GM20431 (cell line): ENCODE data around the gene RASSF1.
"Not testable (repeated sequence)": the region's sequence is repeated elsewhere in the genome, so short reads cannot be mapped to it uniquely, and the experiment has no call there.

Experiments used
- in situ Hi-C: fragments of 300-500 bp; cut with MseI, MboI; formaldehyde crosslinking; loops from one replicate; pipeline ENCODE4 v1.15.0; 2020; ENCODE audit warnings: low sequenced_read_pairs; ENCODE audit not compliant: unreplicated experiment

The RASSF1 gene

DNA sequence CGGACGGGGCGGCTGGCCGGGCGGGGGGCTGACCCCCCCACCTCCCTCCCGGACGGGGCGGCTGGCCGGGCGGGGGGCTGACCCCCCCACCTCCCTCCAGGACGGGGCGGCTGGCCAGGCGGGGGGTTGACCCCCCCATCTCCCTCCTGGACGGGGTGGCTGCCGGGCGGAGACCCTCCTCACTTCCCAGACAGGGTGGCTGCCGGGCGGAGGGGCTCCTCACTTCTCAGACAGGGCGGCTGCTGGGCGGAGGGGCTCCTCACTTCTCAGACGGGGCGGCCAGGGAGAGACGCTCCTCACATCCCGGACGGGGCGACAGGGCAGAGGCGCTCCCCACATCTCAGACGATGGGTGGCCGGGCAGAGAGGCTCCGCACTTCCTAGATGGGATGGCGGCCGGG is 28.6 kb downstream of the RASSF1 start:
- in situ Hi-C loops: not testable (repeated sequence)

DNA sequence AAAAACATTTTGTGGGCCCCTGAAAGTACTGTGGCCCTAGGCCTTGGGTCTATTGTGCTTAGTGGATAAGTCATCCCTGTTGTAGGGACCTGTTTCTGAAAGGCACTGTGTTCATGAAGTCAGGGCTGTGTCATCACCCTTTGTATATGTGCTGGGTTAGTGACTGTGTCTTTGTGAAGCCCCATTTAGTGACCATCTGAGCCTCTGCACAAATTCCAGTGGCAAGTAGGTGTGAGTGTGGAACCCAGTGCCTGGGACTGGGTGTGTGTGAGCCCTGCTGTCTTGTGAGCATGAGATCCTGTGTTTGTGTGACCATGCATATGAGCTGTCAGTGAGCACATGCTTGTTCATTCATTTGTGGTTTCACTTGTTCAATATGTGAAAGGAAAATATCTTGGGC is 36.0 kb downstream of the RASSF1 start:
- in situ Hi-C loops: no loop called here

DNA sequence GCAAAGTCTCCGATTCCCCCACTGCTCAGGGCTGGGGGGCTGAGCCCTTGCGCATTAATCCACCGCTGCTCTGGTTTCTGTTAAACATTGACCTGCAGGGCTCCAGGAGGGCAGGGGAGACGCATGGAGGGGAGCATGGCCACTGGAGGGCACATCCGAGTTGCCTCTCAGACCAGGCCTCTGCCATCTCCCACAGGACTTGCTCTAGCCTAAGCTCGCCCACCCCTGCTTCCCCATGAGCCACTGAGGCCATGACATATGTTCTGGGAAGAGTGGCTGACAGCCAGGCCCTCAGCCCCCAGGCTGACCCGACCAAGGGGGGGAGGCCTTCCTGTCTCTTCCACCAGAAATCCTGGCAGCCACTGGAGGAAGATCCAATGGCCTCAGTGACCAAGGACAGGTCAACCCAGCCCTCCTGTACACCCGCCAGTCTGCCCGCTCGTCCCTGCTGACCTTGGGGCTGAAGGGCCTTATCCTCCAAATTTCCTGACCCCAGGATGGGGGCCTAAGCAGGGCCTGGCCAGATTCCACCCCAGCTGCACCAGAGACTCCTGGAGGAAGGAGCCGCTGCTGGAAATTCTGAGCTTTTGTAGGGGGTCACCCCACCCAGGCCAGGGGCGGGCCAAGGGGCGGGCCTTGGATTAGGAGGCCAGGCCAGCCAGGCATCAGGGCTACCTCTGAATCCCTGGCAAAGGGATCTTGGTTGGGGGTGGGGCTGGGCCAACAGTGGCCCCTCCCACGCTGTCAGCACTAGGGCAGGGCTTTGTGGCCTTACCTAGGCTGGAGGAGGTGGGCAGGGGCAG is 37.4 kb downstream of the RASSF1 start, which contains the start of gene HYAL1:
Gene HYAL1, minus strand, starts transcription at position 562 of the 803 bp plus-strand sequence. CDS start 618 bp downstream, outside the sequence.
- in situ Hi-C loops: no loop called here

DNA sequence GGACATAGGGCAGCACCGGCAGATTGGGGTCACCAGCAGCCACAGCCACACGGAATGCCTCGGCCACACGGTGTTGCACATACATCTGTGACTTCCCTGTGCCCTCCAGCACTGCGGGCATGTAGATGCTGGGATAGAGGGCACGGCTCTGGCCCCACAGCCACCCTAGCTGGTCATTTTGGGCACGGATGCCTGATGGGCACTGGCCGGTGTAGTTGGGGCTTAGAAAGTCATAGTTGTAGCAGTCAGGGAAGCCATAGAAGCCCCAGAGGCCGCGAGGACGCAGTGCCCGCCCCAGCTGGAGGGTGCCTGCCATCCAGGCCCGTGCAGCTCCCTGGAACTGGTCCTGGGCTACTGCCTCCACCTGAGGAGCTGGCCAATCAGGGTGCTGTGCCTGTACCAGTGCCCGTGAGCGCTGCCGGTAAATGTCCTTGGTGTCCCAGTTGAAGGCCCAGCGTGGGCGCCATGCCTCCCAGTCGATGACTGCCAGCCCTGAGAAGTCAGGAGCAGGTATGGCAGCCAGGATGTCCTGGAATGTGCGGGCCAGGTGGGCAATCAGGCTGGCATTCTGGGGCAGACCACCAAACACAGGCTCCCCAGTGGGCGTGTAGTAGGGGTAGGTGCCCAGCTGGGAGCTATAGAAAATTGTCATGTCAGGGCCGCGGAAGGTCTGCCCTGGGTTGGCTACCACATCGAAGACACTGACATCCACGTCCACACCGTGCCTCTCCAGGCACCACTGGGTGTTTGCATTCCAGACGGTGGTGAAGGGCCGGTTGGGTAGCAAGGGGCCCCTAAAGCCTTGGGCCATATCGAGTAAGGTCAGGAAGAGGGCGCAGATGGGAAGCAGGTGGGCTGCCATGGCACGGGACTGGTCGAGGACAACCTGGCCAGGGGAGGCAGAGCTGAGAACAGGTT is 38.3 kb downstream of the RASSF1 start:
- in situ Hi-C loops: no loop called here

DNA sequence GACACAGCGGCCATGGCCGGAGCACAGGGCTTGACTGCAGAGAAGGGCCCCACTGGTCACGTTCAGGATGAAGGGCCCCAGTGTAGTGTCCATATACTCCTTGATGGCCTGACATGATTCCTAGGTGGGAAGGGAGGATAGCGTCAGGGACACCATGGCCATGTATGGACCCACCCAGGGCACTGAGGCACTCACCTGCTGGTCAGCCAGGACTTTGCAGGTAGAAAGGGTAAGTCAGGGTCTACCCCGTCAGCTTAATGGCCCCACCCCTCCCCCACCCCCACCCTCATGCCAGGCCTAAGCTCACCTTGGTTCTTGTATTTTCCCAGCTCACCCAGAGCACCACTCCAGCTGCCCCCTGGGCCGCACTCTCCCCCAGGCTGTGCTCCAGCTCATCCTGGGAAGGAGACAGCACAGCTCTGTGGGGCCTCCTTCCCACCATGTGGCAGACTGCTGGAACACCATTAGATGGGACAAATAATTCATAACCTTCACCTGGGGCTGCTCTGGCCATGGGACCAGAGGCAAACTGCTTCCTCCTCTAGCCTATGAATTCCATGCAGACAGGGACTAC is 39.9 kb downstream of the RASSF1 start:
- in situ Hi-C loops: no loop called here

DNA sequence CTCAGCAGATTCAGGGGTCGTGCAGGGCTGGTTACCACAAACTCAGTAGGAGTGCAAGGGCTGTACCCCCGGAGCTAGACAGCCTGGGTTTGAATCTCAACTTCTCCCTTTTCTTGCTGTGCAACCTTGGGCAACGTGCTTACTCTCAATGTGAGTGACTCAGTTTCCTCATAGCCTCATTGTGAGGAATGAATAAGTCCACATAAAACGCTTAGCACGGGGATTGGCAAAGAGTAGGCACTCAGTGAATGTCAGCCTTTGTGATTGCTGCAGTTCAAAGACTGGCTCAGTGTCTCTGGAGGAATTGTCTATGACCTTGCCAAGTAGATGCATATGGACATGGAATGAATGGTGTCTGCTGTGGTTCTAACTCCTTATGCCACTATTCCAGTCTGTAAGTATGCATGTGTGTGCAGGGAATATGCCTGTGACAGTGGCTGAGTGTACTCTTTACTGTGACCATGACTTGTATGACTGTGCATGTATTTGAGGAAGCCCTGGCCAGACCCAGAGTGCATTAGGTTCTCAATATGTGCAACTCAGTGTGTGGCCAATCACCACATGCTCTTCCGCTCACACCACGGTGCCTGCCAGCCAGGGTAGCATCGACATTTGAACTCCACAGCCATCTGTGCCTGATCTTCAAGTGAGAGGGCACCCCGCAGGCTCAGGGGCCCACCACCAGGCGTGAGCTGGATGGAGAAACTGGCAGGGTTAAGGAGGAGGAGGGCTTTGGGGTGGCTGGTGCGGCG is 40.5 kb downstream of the RASSF1 start:
- in situ Hi-C loops: no loop called here

DNA sequence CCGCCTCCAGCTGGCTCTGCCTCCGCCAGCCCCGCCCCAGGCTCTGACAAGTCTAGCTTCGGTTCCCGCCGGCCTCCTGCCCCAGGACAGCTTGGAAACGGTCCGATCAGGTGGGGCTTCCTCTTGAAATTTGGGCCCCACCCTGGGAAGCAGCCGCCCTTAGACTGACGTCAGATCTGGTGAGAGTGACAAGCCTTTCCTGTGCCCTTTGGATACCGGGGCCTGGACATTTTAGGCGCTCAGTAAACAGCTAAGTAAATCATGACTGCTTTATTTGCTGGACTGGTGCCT is 41.1 kb downstream of the RASSF1 start:
- in situ Hi-C loops: no loop called here

DNA sequence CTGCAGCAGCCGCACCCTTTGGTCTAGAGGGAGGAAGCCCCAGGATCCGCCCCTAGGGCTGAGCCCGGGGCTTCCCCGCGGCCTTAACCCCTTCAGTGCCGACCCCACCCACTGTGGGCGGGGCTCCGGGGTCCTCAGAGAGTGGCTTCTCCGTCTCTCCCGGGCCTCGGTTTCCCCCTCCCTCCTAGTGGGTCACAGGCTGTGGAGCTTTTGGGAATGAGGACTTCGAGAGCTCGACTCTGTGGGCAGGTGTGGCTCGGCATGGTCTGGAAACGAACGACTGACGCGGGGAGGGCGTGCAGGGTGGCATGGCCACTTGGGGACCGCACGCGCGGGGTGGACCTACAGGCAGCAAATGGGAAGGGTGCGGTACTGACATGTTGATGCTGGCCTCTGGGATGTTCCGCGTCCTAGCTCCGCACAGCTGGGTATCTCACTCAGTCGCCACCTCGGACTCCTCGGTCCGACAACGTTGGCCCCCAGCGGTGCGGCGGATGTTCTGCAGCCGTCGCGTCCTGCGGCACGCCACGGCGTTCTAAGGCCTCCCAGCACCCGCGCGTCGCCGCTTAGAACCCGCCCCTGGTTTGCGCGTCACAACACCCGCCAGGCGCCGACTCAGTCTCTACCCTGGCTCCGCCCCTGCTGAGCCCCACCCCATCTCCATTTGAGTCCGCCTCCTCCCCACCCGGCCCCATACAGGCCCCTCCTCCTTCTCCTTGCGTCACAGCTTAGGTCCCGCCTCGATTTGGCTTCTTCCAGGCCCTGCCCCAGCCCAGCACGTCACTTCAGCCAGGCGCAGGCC is 41.6 kb downstream of the RASSF1 start, which contains the start of the genes HYAL3 and NAA80:
Gene HYAL3, minus strand, starts transcription at position 570 of the 802 bp plus-strand sequence. CDS start 3,803 bp downstream, outside the sequence.
Gene NAA80, minus strand, starts transcription at position 570 of the 802 bp plus-strand sequence. CDS start 1,942 bp downstream, outside the sequence.
- in situ Hi-C loops: no loop called here

DNA sequence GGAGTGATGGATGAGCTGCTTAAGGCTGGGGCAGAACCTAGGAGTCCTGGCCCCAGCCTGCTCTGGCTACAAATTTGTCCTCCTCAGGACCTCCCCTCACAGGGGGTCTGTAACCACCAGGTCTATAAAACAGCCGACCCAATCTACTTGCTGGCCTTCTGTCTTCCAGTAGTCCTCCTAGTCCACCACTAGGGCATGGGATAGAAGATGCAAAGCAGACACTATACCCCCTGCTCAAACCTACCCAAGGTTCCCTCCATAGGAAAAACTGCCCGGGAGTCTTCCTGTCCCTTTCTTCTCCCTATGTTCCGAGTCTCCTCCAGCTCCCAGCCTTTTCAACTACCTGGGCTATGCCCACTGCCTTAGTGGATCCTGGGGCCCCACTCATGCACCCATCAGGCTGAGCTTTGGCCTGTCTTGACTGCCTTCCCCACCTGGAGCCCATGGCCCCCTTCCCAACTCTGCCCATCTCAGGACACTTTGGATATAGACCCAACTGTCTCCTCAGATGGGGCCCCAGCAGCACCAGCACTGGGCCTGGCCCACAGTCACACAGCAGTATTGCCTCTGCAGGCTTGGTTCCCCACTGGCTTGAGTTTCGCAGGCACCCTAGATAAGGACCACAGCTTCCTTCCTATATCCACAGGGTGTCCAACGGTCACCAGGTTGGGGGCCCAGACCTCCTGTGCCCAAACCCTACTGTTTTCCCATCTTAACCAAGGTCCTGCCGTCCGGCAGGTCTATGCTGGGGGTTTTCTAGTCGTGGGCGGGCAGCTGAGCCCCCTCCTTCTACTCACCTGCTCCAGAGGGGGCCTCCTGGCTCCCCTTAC is 42.5 kb downstream of the RASSF1 start:
- in situ Hi-C loops: no loop called here

DNA sequence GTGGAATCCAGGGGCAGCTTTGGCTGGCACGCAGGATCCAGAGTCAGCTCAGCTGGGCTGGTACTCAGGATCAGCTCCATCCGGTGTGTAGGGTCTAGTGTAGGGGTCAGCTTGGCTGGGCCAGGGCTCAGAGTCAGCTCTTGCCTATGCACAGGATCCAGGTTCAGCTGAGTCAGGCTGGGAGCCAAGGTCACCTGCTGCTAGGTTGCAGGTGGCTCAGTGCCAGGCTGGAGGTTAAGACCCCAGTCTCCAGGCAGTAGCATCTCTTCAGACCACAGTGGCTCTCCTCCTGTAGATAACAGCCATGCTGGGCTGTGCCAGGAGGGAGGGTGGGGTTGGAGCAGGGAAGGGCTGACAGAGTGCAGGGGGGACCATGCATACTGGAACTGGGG is 43.3 kb downstream of the RASSF1 start:
- in situ Hi-C loops: no loop called here

DNA sequence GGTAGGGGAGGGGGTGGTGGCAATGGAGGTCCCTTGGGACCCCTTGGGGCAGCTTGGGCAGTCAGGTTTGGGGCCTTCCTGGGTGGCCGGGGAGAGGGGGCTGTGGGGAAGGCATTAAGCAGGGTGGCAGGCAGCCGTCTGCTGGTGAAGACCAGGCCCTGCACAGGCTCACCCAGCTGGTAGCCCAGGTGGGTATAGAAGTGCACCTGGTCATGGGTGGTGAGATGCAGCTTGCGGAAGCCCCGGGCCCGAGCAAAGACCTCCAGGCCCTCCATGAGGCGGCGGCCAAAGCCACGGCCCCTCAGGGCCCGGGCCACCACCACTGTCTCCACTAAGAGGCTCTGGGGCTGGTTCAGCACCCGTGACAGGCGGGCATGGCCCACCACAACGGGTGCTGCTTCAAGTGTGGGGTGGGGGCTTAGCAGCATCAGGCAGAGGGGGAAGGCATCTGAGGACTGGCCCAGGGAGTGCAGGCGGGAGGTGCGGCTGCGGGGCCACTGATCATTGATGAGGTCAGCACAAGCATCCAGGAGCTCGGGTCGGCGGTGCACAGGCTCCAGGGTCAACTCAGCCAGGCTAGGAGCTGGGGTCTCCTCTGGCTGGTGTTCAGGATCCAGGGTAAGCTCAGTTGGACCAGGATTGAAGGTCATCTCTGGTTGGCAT is 43.8 kb downstream of the RASSF1 start:
- in situ Hi-C loops: no loop called here

DNA sequence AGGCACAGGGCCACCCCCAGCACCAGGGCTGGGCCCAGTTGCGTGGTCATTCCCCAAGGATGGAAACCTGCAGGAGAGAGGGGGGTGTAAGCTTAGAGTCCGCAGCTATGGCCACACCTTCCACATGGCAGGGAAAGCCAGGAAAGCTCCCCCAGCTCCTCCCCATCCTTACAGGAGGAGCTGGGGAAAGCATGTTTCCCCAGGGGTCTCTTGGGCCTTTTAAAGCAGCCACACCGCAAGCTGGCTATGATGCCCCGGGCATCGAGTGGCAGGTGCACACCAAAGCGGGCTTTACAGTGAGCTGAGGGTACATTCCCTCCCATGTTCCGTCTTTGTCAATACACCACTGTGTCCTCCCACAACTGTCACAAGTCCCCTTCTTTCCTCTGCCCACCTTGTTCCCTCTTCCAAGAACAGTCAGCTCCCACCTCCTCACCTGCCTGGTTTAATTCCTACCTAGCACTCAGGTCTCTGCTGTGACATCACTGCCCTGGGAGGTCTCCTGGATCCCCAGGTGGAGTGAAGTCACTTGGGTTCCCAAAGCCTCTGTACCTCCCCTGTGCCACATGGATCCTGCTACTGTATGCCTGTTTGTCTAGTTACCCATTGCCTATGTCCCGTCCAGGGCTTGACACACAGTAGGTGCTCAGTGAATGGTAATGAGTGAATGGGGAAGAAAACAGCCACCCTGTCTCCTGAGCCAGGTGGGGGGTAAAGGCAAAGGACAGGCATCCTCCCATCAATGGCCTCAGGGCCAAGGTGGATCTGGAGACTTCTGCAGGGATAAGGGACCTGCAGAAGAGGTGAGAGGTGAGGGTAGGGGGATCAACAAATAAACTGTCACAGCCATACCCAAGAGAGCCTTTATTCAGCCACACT is 44.8 kb downstream of the RASSF1 start:
- in situ Hi-C loops: no loop called here

DNA sequence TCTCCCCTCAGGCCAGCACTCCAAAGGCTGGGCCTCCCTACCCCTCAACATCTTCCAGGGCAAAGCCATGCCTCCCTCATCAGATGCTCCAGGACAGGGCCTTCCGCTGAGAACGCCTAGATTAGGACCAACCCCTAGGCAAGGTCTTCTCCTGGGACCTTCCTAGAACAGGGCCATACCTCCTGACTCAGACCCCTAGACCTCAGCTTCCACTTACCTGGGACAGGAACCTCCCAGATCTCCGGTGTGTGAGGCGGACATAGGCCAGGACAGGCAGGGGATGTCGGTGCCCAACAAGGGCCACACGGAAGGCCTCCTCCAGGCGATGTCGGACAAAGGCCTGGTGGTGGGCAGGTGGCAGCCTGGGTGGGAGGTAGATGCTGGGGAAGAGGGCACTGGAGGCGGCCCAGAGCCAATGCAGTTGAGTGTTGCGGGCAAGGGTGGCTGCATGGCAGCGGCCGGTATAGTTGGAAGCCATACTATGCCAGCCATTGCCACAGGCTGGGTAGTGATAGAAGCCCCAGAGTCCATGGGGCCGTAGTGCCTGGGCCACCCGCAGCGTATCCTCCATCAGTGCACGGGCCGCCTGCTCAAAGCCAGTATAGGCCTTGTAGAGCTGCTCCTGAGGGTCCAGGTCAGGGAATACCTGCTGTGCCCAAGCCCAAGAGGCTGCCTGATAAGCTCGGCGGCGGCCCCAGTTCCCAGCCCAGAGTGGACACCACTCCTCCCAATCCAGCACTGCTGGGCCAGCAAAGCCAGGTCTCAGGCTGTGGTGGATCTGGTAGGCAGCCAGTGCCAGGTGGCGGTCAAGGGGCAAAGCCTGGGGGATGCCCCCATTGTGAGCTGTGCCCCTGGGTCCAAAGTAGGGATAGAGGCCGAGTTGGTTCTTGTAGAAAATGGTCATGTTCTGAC is 45.9 kb downstream of the RASSF1 start:
- in situ Hi-C loops: no loop called here

DNA sequence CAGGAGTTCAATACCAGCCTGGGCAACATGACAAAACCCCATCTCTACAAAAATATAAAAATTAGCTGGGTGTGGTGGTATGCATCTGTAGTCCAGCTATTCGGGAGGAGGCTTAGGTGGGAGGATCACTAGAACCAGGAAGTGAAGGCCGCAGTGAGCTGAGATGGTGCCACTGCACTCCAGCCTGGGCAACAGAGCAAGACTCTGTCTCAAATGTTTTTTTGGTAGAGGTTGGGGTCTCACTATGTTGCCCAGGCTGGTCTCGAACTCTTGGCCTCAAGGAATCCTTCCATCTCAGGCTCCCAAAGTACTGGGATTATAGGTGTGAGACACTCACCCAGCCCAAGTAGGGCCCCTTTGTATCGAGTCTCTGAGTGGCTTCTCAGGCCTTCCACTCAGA is 46.5 kb downstream of the RASSF1 start:
- in situ Hi-C loops: no loop called here

DNA sequence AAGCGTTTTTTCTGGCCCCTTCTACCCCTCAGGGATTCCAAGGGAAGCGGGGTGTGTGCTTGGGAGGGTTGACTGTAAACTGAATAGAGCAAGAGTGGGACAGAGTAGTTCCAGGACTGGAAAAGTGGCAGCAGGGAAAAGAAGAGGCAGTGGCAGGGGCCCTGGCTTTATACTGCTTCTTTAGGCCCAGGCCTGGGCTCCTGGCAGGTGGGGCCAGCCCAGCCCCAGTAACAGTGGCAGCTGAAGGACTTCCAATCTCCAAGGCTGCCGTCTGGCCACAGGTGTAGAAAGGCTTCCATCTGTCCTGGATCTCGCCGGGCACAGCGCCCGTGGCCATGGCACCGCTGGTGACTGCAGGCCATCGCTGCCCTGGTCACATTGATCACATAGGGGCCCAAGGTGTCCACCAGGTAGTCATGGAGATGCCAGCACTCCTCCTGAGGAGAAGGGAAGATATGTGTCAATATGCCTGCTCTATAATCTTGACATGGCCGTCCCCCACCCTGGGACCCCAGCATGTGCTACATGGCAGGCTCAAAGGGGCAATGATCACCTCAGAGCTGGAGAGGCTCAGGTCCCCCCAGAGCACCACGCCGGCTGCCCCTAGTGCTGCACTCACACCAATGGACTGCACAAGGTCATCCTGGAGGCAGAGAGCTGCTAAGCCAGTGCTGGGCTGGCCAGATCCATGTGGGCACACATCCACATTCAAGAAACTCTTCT is 47.4 kb downstream of the RASSF1 start:
- in situ Hi-C loops: no loop called here
